SK-N-SH (cell line): Measurements from ENCODE around the gene SSUH2. TPM values are rescaled to one million over a fixed set of nuclear protein-coding genes. Genes with fewer than 3 reads are reported as not detected.

Source experiments
- CTCF ChIA-PET: fragments of 300-600, 350-600 bp; formaldehyde crosslinking; extraction: SDS; loops from one replicate; lab custom pipeline; 2021; lab: Yijun Ruan, JAX
- POLR2A ChIA-PET: fragments of 350-600 bp; sonication (Branson Sonifier 250); formaldehyde crosslinking; extraction: SDS; loops from one replicate; lab custom pipeline; 2020; ENCODE audit warnings: antibody characterized with exemption, inconsistent platforms; lab: Yijun Ruan, JAX
- DNase-seq: peaks from one replicate; pipeline ENCODE4 v3.0.0; 2012
- H2AFZ ChIP-seq: fragments of 200-600 bp; sonication (generic); 2 replicates; pipeline ENCODE4 v1.8.1; 2016; ENCODE audit warnings: antibody characterized with exemption, mild to moderate bottlenecking, low read depth
- H3F3A ChIP-seq: fragments of 200-600 bp; sonication (generic); replicated peaks from 2 replicates; pipeline ENCODE3; 2016; ENCODE audit warnings: antibody characterized with exemption, mild to moderate bottlenecking; ENCODE audit not compliant: insufficient read depth
- H3K27ac ChIP-seq, 2 experiments: fragments of 200-500 bp in 1 of 2; fragments of 200-600 bp in 1 of 2; sonication (Bioruptor generic) in 1 of 2; sonication (generic), shearing (Covaris generic) in 1 of 2; 2 replicates each; pipeline versions ENCODE4 v1.5.1 to v1.6.1; 2014 to 2016; ENCODE audit warnings: low read depth in 2 of 2, inconsistent platforms in 1 of 2, low read length in 1 of 2, mild to moderate bottlenecking in 1 of 2, mixed read lengths in 1 of 2
- H3K27me3 ChIP-seq: fragments of 200-600 bp; sonication (generic), shearing (Covaris generic); 2 replicates; pipeline ENCODE4 v1.6.1; 2016; ENCODE audit warnings: mixed run types; ENCODE audit not compliant: insufficient read depth
- H3K36me3 ChIP-seq, 2 experiments: fragments of 200-500 bp in 1 of 2; fragments of 200-600 bp in 1 of 2; sonication (Bioruptor generic) in 1 of 2; sonication (generic) in 1 of 2; replicated peaks in 1 of 2; 2 replicates each; pipeline versions ENCODE3 to v1.5.1; 2014 to 2016; ENCODE audit warnings: low read length in 1 of 2, mild to moderate bottlenecking in 1 of 2; ENCODE audit not compliant: insufficient read depth in 2 of 2, control insufficient read depth in 1 of 2
- H3K4me1 ChIP-seq, 2 experiments: fragments of 200-500 bp in 1 of 2; fragments of 200-600 bp in 1 of 2; sonication (Bioruptor generic) in 1 of 2; sonication (generic), shearing (Covaris generic) in 1 of 2; 2 replicates each; pipeline versions ENCODE4 v1.5.1 to v1.6.1; 2014 to 2016; ENCODE audit warnings: low read depth in 1 of 2, low read length in 1 of 2, mixed run types in 1 of 2; ENCODE audit not compliant: insufficient read depth in 2 of 2, control insufficient read depth in 1 of 2
- H3K4me2 ChIP-seq: fragments of 200-600 bp; sonication (generic), shearing (Covaris generic); 2 replicates; pipeline ENCODE4 v1.6.1; 2017; ENCODE audit warnings: mixed run types
- H3K4me3 ChIP-seq, 2 experiments: fragments of 200-500 bp in 1 of 2; fragments of 200-600 bp in 1 of 2; sonication (Bioruptor generic) in 1 of 2; sonication (generic), shearing (Covaris generic) in 1 of 2; 2 replicates each; pipeline versions ENCODE4 v1.5.1 to v1.8.1; 2014 to 2016; ENCODE audit warnings: low read depth in 2 of 2, inconsistent platforms in 1 of 2, low read length in 1 of 2, mild to moderate bottlenecking in 1 of 2, mixed read lengths in 1 of 2, moderate library complexity in 1 of 2
- H3K79me2 ChIP-seq: fragments of 200-600 bp; sonication (generic); 2 replicates; pipeline ENCODE4 v1.8.1; 2017; ENCODE audit warnings: mild to moderate bottlenecking; ENCODE audit not compliant: insufficient read depth
- H3K9ac ChIP-seq: fragments of 200-600 bp; sonication (generic); 2 replicates; pipeline ENCODE4 v1.6.1; 2017; ENCODE audit warnings: mixed run types
- H3K9me2 ChIP-seq: fragments of 200-600 bp; sonication (generic); 2 replicates; pipeline ENCODE4 v1.6.1; 2017; ENCODE audit warnings: mixed run types
- H3K9me3 ChIP-seq: fragments of 200-600 bp; sonication (generic); 2 replicates; pipeline ENCODE4 v1.6.1; 2017; ENCODE audit warnings: mixed run types, mild to moderate bottlenecking, moderate library complexity
- H4K20me1 ChIP-seq: fragments of 200-600 bp; sonication (generic); 2 replicates; pipeline ENCODE4 v1.6.1; 2017; ENCODE audit warnings: mild to moderate bottlenecking, mixed run types; ENCODE audit not compliant: insufficient read depth
- CTCF ChIP-seq: fragments of 200-600 bp; sonication (generic); IDR thresholded peaks from 2 replicates; pipeline ENCODE4 v1.6.1; 2017; ENCODE audit warnings: antibody characterized with exemption, mild to moderate bottlenecking, moderate library complexity
- FOXM1 ChIP-seq: IDR thresholded peaks from 2 replicates; pipeline ENCODE4 v1.4.0; 2012; ENCODE audit warnings: low read depth, mild to moderate bottlenecking
- GATA2 ChIP-seq: sonication (generic); formaldehyde crosslinking; IDR thresholded peaks from 2 replicates; pipeline ENCODE4 v1.5.0; 2020; ENCODE audit warnings: mild to moderate bottlenecking, missing genetic modification reagents
- IRF3 ChIP-seq: fragments of 150-350 bp; IDR thresholded peaks from 2 replicates; pipeline ENCODE4 v1.6.1; 2016; ENCODE audit warnings: mild to moderate bottlenecking, low read depth, low read length
- PBX3 ChIP-seq: IDR thresholded peaks from 2 replicates; pipeline ENCODE4; 2012
- POLR2AphosphoS5 ChIP-seq: IDR thresholded peaks from 2 replicates; pipeline ENCODE4 v1.6.1; 2012; ENCODE audit warnings: low read depth, low read length
- REST ChIP-seq: IDR thresholded peaks from 2 replicates; pipeline ENCODE4 v1.6.1; 2012; ENCODE audit warnings: mild to moderate bottlenecking, low read depth, low read length, moderate library complexity
- SIN3A ChIP-seq: IDR thresholded peaks from 2 replicates; pipeline ENCODE4 v1.6.1; 2012; ENCODE audit warnings: low read depth, mild to moderate bottlenecking, low read length, moderate library complexity, borderline replicate concordance
- TCF12 ChIP-seq: IDR thresholded peaks from 2 replicates; pipeline ENCODE4 v1.4.0; 2012
- TEAD4 ChIP-seq: IDR thresholded peaks from 2 replicates; pipeline ENCODE4 v1.4.0; 2012; ENCODE audit warnings: mild to moderate bottlenecking, borderline replicate concordance; ENCODE audit not compliant: insufficient read depth
- USF1 ChIP-seq: IDR thresholded peaks from 2 replicates; pipeline ENCODE4 v1.4.0; 2012; ENCODE audit warnings: low read depth, borderline replicate concordance
- WGBS: methylation state at CpG from one replicate; pipeline ENCODE4 v1.1.6; 2017; ENCODE audit warnings: low lambda C conversion rate; 5-methylcytosine and 5-hydroxymethylcytosine counted together
- polyA plus RNA-seq, 3 experiments: library from polyadenylated mRNA; depleted of rRNA; stranded (reverse); fragments of >200 nt; gene quantifications; 2 replicates each; pipeline ENCODE4 v1.2.3, GENCODE V29; 2012

Gene SSUH2
- polyA plus RNA-seq, 1 of the 3 experiments (the other 2 are of a cell fraction) = 0.18 TPM

GRCh38 chr3:8581806-8582445 lies 62.7 kb downstream of the SSUH2 start:
- Histone ChIP-seq H3K4me2 (no peak overlapping the region), H3K4me1 (no peaks in the 10 kb centered on the region; a peak in 1 of 4 replicates), H3K27me3 (no peaks in the 10 kb centered on the region), H3K36me3 (no peaks in the 10 kb centered on the region), H4K20me1 (no peaks in the 10 kb centered on the region), H3K9me2 (no peaks in the 10 kb centered on the region), H2AFZ (no peak overlapping the region), H3K9me3 (no peaks in the 10 kb centered on the region), H3K27ac (no peak overlapping the region), H3K79me2 (no peaks in the 10 kb centered on the region), H3K4me3 (no peak overlapping the region), H3K9ac (no peak overlapping the region), H3F3A (no peaks in the 10 kb centered on the region)
- TF ChIP-seq PBX3 (no peak), USF1 (no peak), TCF12 (no peak), REST (no peak), POLR2AphosphoS5 (no peak), SIN3A (no peak), CTCF (no peak), IRF3 (no peak), TEAD4 (no peak), FOXM1 (no peak), GATA2 (CRISPR knock-in tag) (no peak)
- no peak for DNase-seq
- ChIA-PET CTCF (interaction anchor here (0.6 kb wide), 1 partner anchor 25 kb away, joined by 3 read pairs; no protein-coding TSS in a partner anchor), POLR2A (no interaction called here)
- WGBS = 81% methylated on average over 4 of the region's 6 CpGs
